HG02763 (cell line): ENCODE data around the gene ATF3.

Source experiments
- ATAC-seq: cut with Tn5 transposase; IDR thresholded peaks from one replicate; pipeline ENCODE4 v1.9.1; 2021; ENCODE audit warnings: mild to moderate bottlenecking, moderate library complexity; ENCODE audit not compliant: unreplicated experiment

Gene ATF3

DNA sequence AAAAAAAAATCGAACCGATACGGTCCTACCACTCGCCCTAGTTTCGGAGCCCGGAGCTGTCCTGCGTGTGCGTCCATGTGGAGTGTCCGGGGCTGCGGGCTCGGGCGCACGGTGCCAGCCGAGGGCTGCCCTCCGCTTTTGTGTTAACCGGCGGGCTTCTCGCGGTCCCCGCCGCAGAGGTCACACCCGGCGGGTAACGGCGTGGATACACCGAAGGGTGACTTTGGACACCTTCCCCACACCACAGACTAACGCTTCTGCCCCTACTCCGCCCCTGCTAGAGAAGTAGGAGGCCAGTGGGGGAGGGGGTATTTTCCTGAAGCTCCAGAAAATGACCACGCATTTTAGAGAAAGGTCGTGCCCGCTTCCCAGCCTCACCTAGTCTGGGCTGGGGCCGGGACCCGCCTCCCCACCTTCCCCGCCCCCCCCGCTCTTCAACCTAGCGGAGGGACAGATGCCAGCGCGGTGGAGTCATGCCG lies 609 bp upstream of the ATF3 start:
- peak; percentile 3 for ATAC-seq

DNA sequence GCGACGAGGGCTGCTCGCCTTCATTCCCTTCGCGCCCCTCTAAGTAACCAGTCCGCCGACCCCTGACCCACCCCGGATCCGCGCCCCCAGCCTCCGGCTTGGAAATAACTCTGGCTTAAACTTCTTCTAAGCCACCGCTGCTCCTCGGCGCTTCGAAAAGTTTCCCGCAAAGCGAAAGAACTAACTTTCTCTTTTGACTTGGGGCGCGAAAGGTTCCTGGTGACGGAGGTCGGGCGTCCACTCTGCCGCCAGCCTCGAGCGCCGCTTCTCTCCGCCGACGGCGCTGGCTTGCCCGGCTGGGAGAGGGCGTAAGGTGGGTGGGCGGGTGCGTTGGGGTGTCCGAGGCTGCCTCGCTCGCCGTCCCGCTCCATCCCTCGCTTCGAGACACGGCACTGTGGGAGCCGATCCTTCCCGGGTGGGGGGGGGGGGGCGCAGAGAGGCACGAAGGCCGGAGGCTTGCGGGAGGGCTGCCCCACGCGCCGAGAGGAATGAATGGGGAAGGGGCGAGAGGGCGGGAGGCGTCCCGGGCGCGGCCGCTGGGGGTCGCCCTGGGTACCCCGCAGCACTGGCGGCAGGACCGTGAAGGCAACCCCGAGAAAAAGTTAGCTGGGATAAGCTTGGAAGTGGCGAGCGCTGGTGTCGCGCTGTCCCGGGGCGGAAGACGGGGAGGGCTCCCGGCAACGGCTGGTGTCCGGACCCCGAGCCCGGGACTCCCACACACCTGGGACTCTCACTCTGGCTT lies 569 bp downstream of the ATF3 start:
- ATAC-seq = peak; percentile 5

DNA sequence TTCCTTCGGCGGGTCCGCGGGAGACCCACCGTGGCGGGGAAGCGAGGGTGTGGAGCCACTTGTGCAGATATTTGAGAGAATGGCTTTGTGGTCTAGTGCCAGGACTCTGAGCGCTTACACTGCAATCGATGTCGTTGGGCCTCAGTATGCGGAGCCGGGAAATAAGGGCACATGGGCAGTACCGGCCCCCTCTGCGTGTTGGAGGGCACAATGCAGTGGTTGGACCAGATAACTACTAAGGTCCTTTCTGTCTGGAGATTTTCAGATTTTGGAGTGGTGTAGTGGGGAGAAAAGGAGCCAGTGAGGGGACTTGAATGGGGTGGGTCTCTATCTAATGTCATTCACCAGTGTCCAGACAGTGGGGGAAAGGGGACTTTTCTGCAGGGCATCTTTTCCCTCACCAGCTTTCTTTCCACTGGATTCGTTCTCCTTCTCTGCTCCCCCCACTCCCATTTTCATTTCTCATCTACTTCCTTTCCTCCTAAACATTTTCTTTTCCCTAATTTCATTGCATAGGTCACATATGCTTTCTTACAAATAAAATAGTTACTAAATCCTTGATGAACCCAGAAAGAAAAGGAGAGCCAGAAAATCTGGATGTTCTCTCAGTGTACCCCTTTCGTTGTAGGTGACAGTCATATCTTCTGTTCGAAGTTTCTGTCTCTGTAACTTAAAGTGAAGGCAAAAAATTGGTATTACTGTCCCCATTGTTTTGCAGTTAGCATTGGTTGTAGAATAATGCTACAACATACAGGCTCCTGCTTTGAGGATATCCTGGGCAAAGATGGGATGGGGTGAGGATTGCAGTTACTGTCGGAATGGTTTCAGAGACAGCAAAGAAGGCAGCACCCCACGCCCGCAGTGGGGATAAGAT lies 1.4 kb downstream of the ATF3 start:
- ATAC-seq = no peak

DNA sequence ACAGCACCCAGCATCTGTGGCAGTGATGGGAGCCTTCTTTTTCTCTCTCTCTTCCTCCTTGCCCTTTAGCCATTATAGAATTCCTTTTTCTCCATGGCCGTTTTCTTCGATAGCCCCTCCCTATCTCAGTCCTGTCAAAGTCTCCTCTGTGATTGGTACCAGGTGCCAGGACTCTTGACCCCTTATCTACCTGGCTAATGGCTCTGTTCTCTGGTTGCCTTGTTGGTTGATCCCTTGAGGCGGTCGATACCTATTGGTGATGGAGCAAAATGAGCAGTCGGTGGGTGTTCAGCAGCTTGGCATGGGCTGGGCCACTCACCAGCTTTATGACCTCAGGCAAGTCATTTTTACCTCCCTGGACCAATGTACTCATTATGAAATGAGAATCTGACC lies 2.0 kb downstream of the ATF3 start:
- no peak for ATAC-seq

DNA sequence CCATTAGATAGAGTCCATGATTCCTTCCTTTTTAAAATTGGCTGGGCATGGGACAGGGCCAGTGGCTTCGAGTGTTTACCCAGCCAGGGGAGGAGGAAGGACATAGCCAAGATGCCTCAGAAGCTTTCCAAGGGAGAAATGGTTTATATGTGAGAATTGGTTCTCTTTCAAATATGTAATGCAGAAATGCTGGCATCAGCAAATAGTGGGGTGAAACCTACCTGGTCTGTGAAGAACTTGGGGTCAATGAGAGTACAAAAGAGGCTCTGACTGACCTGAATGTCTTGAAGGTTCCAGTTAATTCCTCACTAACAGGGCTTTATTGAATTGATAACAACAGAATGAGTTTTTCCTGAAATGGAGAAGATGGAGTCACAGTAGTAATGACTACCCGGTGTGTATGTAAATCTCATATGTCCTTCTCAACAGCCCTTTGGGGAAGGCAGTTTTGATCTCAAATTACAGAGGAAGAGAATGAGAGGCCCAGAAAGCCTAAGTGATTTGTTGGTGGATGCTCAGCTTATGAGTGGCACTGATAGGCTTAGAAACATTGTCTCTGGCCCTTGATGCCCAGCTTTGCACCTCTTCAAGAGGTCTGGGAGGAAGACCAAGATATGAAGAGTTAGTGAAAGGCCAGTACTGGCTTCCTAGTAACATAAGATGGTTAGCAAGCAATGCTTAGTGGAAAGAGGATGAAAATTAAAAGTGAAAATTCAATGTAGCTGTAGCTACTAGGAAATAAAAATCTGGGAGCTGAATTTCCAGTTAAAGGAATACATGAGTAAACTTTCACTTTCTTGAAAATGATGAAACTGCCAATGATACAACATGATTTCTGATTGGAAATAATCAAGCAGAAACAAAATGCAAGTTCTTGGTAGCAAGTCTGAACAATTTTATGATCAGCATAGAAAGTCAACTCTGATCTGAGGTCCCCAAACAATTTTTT lies 2.7 kb downstream of the ATF3 start:
- no peak for ATAC-seq

DNA sequence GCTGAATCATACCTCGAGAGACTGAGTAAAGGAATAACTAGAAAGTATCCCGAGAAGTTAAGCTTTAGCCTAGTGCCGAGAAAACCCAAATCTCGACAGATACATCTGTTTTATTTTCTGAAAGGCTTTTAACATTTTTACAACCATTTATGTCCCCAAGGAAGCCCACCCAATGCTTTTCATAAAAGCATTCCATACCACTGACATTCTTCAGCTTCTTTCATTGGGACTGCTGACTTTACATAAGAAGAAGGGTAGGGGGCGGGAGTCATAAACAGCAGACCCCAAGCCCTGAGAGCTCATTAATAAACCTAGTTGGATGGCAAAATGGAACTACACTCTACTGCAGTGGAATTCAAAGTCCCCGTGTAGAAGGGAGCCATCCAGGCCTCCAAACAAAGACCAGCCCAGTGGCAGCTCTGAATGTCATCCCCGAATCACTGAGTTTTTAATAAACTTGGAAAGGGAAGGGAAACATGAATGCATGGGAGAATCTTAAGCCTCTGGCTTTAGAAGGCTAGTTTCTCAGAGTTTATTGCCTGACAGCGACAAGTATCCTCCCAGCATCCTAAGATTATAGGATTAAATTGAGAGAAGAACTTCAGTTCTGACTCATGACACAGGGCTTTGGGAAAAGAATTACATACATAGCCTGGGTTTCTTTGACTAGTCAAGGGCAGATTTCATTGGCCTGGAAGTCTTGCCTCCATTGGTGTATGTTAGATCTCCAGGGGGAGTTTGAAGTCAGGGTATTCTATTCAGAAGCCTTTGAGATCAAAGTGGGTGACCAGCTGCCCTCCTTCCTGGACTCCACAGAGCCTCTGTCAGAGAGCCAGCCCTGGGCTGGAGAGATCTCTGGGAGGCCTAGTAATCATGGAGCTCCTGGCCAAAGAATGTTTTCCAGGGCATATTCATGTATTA lies 3.7 kb downstream of the ATF3 start:
- ATAC-seq = no peak

DNA sequence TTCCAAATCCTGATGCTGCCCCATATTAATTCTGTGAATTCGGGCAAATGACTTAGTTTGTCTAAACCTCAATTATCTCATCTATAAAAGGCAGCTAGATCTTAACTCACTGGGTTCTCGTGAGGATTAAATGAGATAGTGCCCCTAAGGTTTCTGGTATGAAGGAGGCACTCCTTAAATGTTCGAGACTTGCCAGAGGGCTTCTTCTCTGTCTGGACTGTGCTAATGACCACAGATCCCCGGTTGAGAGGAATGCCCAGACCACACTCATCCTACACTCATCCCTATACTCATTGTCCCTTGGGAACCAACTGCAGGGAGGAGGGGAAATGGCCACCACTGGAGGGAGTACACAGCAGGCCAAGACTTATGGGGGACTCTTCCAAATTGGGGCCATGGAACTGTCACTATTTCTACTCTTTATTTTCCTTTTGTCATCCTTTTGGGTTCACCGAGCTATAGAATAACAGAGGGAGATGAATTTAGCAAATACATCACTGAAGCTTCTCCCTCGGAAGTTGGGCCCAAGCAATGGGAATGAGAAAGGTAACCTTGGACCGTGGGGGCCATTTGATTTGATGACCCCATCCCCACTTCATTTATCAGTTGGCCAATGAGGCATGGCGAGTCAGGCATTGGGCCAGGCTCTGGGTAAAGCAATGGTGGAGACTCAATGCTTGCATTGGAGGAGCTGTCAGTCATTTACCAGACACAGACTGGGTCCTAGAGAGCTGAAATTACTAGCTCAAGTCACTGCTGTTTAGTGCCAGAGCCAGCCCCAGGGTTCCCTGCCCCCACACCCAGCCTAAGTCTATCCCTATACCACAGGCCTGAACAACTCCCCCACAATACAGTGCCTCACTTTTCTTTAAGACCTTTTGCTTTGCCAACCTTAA lies 5.1 kb downstream of the ATF3 start:
- no peak for ATAC-seq

DNA sequence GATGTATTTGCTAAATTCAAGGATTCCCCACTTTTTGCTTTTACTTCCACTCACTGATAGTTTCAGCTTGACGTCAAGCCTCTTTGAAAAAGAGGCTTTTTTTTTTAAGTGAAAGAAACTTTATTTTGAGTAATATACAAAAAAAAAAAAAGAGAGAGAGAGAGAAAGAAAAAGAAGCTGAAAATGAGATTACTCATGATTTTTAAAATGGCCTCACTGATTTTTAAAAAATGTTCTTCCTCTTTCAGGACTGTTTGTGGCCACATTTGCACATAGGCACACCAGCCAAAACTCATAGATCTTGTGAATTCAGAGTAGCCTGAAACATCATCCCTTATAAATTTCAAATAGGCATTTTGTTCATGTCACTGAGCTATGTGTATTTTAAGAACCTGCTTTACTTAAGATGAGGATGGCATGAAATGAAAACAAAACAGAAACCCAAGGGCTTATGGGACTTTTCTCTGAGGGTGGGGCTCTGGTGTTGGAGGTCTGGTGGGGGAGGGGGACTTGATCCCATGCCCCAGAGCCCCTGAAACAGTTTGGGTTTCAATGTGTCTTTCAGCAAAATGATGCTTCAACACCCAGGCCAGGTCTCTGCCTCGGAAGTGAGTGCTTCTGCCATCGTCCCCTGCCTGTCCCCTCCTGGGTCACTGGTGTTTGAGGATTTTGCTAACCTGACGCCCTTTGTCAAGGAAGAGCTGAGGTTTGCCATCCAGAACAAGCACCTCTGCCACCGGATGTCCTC lies 6.1 kb downstream of the ATF3 start:
- no peak for ATAC-seq

DNA sequence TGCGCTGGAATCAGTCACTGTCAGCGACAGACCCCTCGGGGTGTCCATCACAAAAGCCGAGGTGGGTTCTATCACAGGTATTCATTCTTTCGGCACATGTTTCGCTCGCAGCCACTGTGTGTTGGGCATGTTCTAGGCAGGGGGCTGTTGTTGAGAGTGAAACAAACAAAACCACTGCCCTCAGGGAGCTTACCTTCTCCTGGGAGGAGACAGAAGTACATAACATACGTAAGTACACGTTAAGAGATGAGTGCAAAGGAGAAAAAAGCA lies 6.6 kb downstream of the ATF3 start:
- ATAC-seq = no peak

DNA sequence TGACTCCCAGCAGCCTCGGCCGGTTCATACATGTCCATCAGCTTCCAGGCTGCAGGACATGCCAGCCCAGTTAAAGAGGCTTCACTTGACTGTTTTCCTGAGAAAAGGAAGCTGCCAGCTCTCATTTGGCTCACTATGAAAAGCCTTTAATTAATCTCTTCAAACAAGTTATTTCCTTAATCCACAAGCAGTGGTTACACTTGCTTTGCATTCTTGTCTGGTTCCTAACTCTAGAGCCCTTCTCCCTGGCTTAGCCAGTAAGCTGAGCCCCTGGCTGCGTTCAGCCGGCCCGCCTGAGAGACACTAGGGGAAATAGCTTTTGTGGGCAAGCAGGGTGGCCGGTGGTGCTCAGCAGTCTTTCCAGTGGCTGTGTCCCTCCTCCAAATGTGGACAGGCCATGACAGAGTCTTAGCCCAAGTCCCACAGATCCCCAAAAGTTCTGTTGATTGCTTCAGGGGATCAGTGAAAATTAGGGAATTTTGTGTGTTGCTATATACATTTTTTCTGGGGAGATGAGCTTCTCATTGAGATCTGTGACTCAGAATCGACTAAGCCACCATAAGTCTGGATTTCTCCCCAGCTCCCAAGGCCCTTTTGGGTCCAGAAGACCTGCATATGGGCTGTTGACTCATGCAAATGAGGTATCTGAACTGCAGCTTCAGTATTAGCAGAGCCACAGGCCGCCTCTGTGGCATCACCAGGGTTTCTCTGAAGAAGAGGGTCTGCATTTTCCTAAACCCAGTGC lies 10.1 kb downstream of the ATF3 start:
- no peak for ATAC-seq

DNA sequence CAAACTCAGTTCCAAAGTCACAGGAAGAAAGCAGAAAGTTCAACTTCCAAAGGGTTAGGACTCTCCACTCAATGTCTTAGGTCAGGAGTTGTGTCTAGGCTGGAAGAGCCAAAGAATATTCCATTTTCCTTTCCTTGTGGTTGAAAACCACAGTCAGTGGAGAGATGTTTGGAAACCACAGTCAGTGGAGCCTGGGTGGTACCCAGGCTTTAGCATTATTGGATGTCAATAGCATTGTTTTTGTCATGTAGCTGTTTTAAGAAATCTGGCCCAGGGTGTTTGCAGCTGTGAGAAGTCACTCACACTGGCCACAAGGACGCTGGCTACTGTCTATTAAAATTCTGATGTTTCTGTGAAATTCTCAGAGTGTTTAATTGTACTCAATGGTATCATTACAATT lies 11.7 kb downstream of the ATF3 start:
- ATAC-seq = no peak

DNA sequence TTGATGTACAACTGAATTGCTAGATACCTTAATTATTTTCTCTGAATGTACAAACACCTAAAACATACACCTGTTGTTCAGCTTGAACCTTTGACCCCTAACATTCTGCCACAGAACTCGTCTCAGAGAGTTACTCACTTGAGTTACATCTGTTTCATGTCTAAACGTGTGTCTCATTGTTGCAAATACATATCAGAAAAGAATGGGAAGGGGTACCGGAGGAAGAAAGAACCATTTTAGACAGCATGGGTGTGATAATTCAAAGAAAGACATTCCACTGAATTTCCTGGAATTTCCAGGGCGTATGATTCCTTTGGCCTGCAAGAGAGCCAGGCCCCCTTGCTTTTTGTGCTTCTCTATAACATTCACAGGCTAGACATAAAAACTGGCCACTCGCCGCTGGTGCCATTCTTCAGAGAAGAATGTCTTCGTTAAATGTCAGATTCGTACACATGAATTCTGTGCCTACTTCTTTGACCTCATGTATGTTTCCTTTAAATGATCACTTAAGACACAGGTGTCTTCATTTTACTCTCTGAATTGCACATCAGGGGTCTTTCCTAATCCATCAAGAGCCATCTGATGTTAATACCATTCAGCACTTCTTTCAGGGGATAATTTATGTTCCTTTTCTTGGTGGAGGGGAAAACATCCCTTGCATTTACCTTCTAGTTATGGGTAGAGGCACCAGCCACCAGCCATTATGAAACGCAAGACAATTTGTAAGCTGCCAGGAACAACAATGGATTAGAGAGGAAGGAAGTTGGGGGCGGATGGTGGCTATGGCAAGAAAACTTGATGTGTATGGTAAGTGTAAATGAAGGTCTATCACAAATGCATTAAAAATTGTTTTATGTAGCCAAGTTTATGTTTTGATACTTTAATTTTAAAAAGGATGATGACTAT lies 12.7 kb downstream of the ATF3 start:
- no peak for ATAC-seq

DNA sequence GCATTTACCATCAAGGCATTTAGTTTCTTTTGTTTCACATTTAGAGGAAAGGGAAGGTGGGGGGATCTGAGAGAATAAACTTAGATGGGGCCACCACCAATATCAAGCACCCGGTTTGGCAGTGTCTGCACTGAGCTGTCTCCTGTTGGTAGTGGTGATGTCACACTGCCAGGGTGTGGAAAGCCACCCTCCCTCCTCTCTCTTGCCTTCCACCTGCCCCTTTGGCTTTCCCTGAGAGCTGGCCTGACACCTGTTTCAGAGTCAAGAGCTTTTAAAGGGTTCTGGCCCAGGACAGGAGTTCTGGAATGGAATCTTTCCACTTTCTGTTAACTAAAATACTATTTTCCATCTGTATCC lies 13.4 kb downstream of the ATF3 start:
- ATAC-seq = no peak

DNA sequence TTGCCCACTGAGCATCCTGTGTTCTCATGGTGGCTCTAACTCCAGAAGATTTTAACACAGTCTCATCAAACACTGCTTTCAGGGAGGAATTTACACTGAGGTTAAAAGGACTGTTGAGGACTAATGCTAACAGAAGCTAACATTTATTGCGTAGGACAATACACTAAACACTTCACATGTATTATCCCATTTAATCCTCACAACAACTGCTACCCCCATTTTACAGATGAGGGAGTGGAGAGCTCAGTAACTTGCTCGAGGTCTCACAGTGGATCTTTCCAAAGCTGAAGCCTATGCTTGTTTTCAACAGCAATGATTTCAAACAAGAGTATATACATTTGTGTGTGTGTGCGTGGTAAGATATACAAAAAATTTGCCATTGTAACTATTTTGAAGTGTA lies 13.9 kb downstream of the ATF3 start:
- ATAC-seq = no peak

DNA sequence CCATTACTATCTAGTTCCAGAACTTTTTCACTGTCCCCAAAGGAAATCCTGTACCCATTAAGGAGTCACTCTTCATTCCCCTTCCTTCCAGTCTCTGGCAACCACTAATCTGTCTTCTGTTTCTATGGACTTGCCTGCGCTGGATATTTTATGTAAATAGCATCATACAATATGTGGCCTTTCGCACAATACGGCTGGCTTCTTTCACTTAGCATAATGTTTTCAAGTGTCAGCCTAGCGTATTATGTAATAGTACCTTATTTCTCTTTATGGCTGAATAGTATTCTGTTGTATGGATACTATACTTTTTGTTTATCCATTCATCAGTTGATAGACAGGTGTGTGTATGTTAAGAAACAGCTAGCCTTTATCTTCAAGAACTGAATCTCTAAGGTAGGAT lies 14.3 kb downstream of the ATF3 start:
- ATAC-seq = no peak

DNA sequence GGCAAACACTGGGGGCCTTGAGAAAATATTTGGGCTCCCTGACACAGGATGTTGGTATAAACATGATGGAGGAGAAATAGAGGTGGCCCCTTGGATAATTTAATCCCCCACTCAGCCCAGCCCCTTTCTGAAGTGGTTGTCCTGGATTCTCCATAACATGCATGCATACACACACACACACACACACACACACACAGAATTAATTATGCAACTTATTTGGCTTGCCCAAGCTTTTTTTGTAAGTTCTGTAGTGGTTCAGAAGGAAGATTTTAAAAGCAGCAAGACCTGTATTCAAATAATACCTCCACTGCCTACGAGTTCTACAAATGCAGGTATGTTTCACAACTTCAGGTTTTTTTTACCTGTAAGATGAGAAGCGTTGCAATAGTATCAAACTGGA lies 15.0 kb downstream of the ATF3 start:
- no peak for ATAC-seq

DNA sequence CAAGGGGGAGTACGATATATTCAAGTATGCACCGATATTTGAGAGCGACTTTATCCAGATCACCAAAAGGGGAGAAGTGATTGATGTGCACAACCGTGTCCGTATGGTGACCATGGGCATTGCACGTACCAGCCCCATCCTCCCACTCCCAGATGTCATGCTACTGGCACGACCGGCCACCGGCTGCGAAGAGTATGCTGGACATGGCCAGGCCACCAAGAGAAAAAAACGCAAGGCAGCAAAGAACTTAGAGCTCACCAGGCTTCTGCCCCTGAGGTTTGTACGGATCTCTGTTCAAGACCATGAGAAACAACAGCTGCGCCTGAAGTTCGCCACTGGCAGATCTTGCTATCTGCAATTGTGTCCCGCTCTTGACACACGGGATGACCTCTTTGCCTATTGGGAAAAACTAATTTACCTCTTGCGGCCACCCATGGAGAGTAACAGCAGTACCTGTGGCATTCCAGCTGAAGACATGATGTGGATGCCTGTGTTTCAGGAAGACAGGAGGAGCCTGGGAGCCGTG lies 16.5 kb downstream of the ATF3 start:
- no peak for ATAC-seq
